Adrenal gland (tissue), 12 donors: ENCODE measurements around the gene NFIL3. TPM values are rescaled to one million over a fixed set of nuclear protein-coding genes. Genes with fewer than 3 reads are reported as not detected.

Source experiments
- DNase-seq, 7 donors: peaks; one replicate each; pipeline ENCODE4 v3.0.0-alpha.2; 2019 to 2020
- H3K27ac ChIP-seq, 5 donors: fragments of 200-600 bp; sonication (generic) in 4 of 5; 1 replicate in 3 of 5; 2 replicates in 2 of 5; pipeline versions ENCODE4 v1.5.1 to v1.8.0; 2016 to 2020; ENCODE audit warnings: mild to moderate bottlenecking in 1 of 5
- H3K27me3 ChIP-seq: fragments of 200-600 bp; 2 replicates; pipeline ENCODE4 v1.8.0; 2021
- H3K36me3 ChIP-seq, 2 donors: fragments of 200-600 bp; replicated peaks in 1 of 2; 1 replicate in 1 of 2; 2 replicates in 1 of 2; pipeline versions ENCODE4 v1.5.1 to v1.8.0; 2018 to 2022
- H3K4me1 ChIP-seq, 2 donors: fragments of 200-600 bp; replicated peaks in 1 of 2; 1 replicate in 1 of 2; 2 replicates in 1 of 2; pipeline versions ENCODE4 v1.5.1 to v1.8.0; 2018 to 2021
- H3K4me3 ChIP-seq, 4 donors: fragments of 200-600 bp; sonication (generic) in 3 of 4; one replicate each; pipeline ENCODE4 v1.5.1; 2016 to 2018
- H3K9me3 ChIP-seq, 3 donors: fragments of 200-600 bp; sonication (generic) in 1 of 3; replicated peaks in 1 of 3; 1 replicate in 2 of 3; 2 replicates in 1 of 3; pipeline versions ENCODE4 v1.5.1 to v1.8.0; 2016 to 2021
- CTCF ChIP-seq, 6 experiments: fragments of 450-650 bp in 4 of 6; fragments of 200-600 bp in 2 of 6; sonication (generic) in 1 of 6; IDR thresholded peaks; 1 replicate in 5 of 6; 2 replicates in 1 of 6; pipeline versions ENCODE4 v1.5.1 to v1.8.0; 2016 to 2021; ENCODE audit warnings: antibody characterized with exemption in 6 of 6, mild to moderate bottlenecking in 2 of 6, moderate library complexity in 1 of 6
- POLR2A ChIP-seq, 2 donors: fragments of 450-650 bp; IDR thresholded peaks; one replicate each; pipeline ENCODE4 v1.6.1; 2017; ENCODE audit warnings: antibody characterized with exemption in 2 of 2, mild to moderate bottlenecking in 2 of 2, moderate library complexity in 1 of 2
- WGBS, 4 donors: extraction: QIAGEN DNeasy Blood & Tissue Kit in 2 of 4; methylation state at CpG; one replicate each; pipeline versions ENCODE4 v1.1.5 to v1.1.7; 2013 to 2017; 5-methylcytosine and 5-hydroxymethylcytosine counted together
- intact Hi-C, 2 donors: fragments of 100-400 bp; cut with DNase I; formaldehyde crosslinking; loops; one replicate each; pipeline versions ENCODE4 v1.14.1 to v1.15.0; 2022 to 2023
- polyA plus RNA-seq, 3 donors: library from polyadenylated mRNA; stranded (reverse); fragments of 200-250 nt in 2 of 3; fragments of 350-450 nt in 1 of 3; fragmentation: Illumina TruSeq in 1 of 3; extraction: RNeasy Lipid Tissue Mini Kit (QIAGEN cat#74804) in 1 of 3; gene quantifications; one replicate each; pipeline ENCODE4 v1.2.3, GENCODE V29; 2013 to 2014
- total RNA-seq, 9 donors: library from RNA; depleted of rRNA in 4 of 9; stranded (reverse); fragments of >200 nt in 4 of 9; fragments of 120-200 nt in 1 of 9; fragmentation: NEBNext Ultra II Directional in 1 of 9; extraction: Animal tissue kit (Norgen Biotek cat#: 25700) in 1 of 9; gene quantifications; one replicate each; pipeline versions ENCODE4 v1.1.0 to v1.2.4, GENCODE V29; 2013 to 2023
- donor health status: healthy with polysubstance abuse.
- donor health status: Bipolar disorder and iron deficiency.
- donor health status: DM: yes; HTN: yes; CAD: no.
- donor health status: DM: no; HTN: no; CAD: no.
- donor health status: DM: no; HTN: no; CAD: no.
- donor health status: DM: yes; HTN: yes; CAD: no.

Gene NFIL3
- total and polyA plus RNA-seq, 12 donors, result 8.7 to 74.5 (median 27.3) TPM

- WGBS, 4 donors, result 85 to 91% (median 88%) methylated on average over 14 of the region's 14 CpGs
- Histone ChIP-seq H3K27ac (no peak overlapping the region), H3K4me3 (no peak overlapping the region), H3K9me3 (no peaks in the 10 kb centered on the region), H3K27me3 (no peaks in the 10 kb centered on the region), H3K36me3 (peaks cover 0 to 2% of the 10 kb centered on the region in 2 donors), H3K4me1 (no peaks in the 10 kb centered on the region)
- intact Hi-C loops, result no loop called here
- TF ChIP-seq CTCF (IDR thresholded peaks at IDR 0.05) (no peak), POLR2A (IDR thresholded peaks at IDR 0.05) (no peak)
- no peak for DNase-seq
These were observed 19.7 kb downstream of the NFIL3 start for GRCh38 chr9:91403665-91404543.

GRCh38 chr9:91398926-91399325 is 24.7 kb downstream of the NFIL3 start:
- intact Hi-C loops, result no loop called here
- no peak for DNase-seq
- H3K27me3 ChIP-seq, result no peaks in the 10 kb centered on the region
- no peaks in the 10 kb centered on the region for H3K9me3 ChIP-seq
- H3K27ac ChIP-seq, result no peak overlapping the region
- H3K4me1 ChIP-seq, result no peaks in the 10 kb centered on the region
- H3K36me3 ChIP-seq, result no peaks in the 10 kb centered on the region
- no peak for TF ChIP-seq CTCF (IDR thresholded peaks at IDR 0.05)
- TF ChIP-seq POLR2A (IDR thresholded peaks at IDR 0.05), result no peak
- WGBS, 4 donors, result 77 to 89% (median 85%) methylated on average over 3 of the region's 3 CpGs
- no peak overlapping the region for H3K4me3 ChIP-seq

- H3K4me3 ChIP-seq, result no peak overlapping the region
- no peaks in the 10 kb centered on the region for H3K9me3 ChIP-seq
- no peak for TF ChIP-seq CTCF (IDR thresholded peaks at IDR 0.05)
- no peak for TF ChIP-seq POLR2A (IDR thresholded peaks at IDR 0.05)
- no peak for DNase-seq
- intact Hi-C loops, result no loop called here
- 71 to 76% (median 75%) methylated on average over 7 of the region's 7 CpGs for WGBS, 4 donors
- H3K27me3 ChIP-seq, result no peaks in the 10 kb centered on the region
- H3K27ac ChIP-seq, result peak overlapping the region in 1 of 5 donors; percentile 75
- H3K36me3 ChIP-seq, result no peaks in the 10 kb centered on the region
- no peaks in the 10 kb centered on the region for H3K4me1 ChIP-seq
These were observed 27.8 kb downstream of the NFIL3 start for GRCh38 chr9:91395553-91396471.

GRCh38 chr9:91395106-91395552 is 28.5 kb downstream of the NFIL3 start:
- Histone ChIP-seq H3K36me3 (no peaks in the 10 kb centered on the region), H3K4me3 (no peak overlapping the region), H3K27me3 (no peaks in the 10 kb centered on the region), H3K9me3 (no peaks in the 10 kb centered on the region), H3K27ac (peak overlapping the region in 1 of 5 donors; percentile 75), H3K4me1 (no peaks in the 10 kb centered on the region)
- 60 to 73% (median 66%) methylated on average over 4 of the region's 4 CpGs for WGBS, 4 donors
- no peak for TF ChIP-seq POLR2A (IDR thresholded peaks at IDR 0.05)
- no peak for TF ChIP-seq CTCF (IDR thresholded peaks at IDR 0.05)
- intact Hi-C loops, result no loop called here
- DNase-seq, result no peak
